ENCODE results near the gene DDIT4L. TPM values are rescaled to one million over a fixed set of nuclear protein-coding genes. Genes with fewer than 3 reads are reported as not detected.

Gene DDIT4L
- total and polyA plus RNA-seq, 2 donors (not counting 1 experiment from before 2014, with no cell fraction given) = not detected

- no peak overlapping the region for H3K9ac ChIP-seq (ENCODE audit: low read length)
- Mint-ChIP-seq H3K4me3 (no peak overlapping the region), H3K27me3 (no peaks in the 10 kb centered on the region), H3K4me1 (peaks cover 32% of the 10 kb centered on the region), H3K9me3 (ENCODE audit: insufficient read depth) (peaks cover 2% of the 10 kb centered on the region), H3K27ac (no peak overlapping the region)
- DNase-seq (no peak), ATAC-seq (ENCODE audit: low read depth) (no peak)
- no peak overlapping the region for H3K4me2 ChIP-seq (replicated peaks; ENCODE audit: low read depth, low read length, poor library complexity, severe bottlenecking)
- no peak overlapping the region for H2AFZ ChIP-seq (ENCODE audit: insufficient read depth, low read depth, low read length, poor library complexity, severe bottlenecking)
- H4K20me1 ChIP-seq (ENCODE audit: control insufficient read depth, insufficient read depth, low read length, poor library complexity, severe bottlenecking) = no peaks in the 10 kb centered on the region
- POLR2A ChIA-PET = no interaction called here
- H3K4me1 ChIP-seq (ENCODE audit: control insufficient read depth in 2 of 2, insufficient read depth in 2 of 2, low read length in 2 of 2) = peaks cover 5% of the 10 kb centered on the region in 2 donors
- TF ChIP-seq, protein P1, sequence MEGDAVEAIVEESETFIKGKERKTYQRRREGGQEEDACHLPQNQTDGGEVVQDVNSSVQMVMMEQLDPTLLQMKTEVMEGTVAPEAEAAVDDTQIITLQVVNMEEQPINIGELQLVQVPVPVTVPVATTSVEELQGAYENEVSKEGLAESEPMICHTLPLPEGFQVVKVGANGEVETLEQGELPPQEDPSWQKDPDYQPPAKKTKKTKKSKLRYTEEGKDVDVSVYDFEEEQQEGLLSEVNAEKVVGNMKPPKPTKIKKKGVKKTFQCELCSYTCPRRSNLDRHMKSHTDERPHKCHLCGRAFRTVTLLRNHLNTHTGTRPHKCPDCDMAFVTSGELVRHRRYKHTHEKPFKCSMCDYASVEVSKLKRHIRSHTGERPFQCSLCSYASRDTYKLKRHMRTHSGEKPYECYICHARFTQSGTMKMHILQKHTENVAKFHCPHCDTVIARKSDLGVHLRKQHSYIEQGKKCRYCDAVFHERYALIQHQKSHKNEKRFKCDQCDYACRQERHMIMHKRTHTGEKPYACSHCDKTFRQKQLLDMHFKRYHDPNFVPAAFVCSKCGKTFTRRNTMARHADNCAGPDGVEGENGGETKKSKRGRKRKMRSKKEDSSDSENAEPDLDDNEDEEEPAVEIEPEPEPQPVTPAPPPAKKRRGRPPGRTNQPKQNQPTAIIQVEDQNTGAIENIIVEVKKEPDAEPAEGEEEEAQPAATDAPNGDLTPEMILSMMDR (IDR thresholded peaks at IDR 0.05) = no peak
- no peak for TF ChIP-seq EZH2 (IDR thresholded peaks at IDR 0.05; ENCODE audit: borderline replicate concordance, insufficient read depth, low read depth, low read length, poor library complexity, severe bottlenecking)
- intact Hi-C loops (cut with micrococcal nuclease) = no loop called here
- WGBS (ENCODE audit: insufficient coverage) = no CpG with 5 or more reads among the region's 1 CpG
- no peaks in the 10 kb centered on the region for H3K27me3 ChIP-seq (replicated peaks in 1 of 4; ENCODE audit: control extremely low read depth in 1 of 4, control insufficient read depth in 3 of 4, insufficient read depth in 4 of 4, low read length in 3 of 4)
- no peaks in the 10 kb centered on the region for H3K36me3 ChIP-seq (replicated peaks in 1 of 2; ENCODE audit: control extremely low read depth in 1 of 2, control insufficient read depth in 1 of 2, extremely low read depth in 1 of 2, insufficient read depth in 2 of 2, low read length in 1 of 2)
- CTCF ChIA-PET = no interaction called here
- H3K9me3 ChIP-seq (ENCODE audit: control extremely low read depth in 1 of 3, control insufficient read depth in 2 of 3, insufficient read depth in 1 of 3, low read length in 2 of 3) = peaks cover 0 to 20% (median 8%) of the 10 kb centered on the region in 3 donors
- no peak overlapping the region for H3K27ac ChIP-seq (ENCODE audit: low read length in 2 of 2)
- no peaks in the 10 kb centered on the region for H3K79me2 ChIP-seq (ENCODE audit: control insufficient read depth, insufficient read depth, low read length)
- no peak overlapping the region for H3K4me3 ChIP-seq (ENCODE audit: control extremely low read depth in 1 of 5, extremely low read depth in 1 of 5, insufficient read depth in 1 of 5, low read depth in 2 of 5, low read length in 4 of 5)
Measured at GRCh38 chr4:100165809-100166208, 24.5 kb downstream of the DDIT4L start.

DNA sequence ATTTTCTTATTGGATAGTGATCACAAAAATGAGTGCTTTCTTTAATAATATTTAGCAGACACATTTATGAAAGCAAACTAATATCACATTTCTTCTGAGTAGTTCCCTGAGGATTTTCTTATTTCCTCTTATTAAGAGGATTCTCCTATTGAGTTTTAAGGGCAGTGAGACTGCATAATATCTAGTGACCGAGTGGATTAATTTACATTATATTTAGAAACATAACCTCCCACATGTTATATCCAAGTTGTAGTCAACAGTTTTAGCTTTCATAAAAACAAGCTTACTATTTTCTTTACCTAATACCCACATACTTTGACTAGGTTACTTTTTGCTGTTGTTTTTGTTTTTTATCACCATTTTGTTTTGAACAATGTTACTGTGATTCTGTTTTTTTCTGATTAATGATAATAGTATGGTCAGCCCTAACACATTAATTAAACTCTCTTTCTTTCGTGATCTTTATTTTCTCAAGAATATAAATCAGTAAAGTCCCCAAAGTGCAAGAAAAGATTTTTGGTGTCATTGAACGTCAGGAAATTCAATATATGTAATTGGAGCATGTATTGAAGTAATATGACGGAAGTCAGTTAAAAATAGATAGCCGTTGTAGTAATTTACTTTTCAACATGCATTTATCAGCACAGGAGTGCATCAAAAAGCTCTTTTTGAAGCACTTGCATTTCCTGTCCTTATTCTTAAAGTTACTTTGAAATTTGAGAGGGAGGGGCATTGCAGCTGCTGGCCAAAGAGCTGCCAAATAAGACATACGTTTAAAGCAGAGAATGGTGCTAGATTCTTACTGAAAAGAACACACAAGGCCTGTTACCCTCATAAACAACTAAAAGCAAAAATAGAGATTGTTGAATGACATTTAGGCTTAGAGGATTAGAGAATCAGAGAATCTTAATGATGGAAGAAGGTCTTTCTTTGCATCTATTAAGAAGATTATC, 25.2 kb downstream of the DDIT4L start:
- Histone ChIP-seq H3K9me3 (ENCODE audit: control extremely low read depth in 1 of 3, control insufficient read depth in 2 of 3, insufficient read depth in 1 of 3, low read length in 2 of 3) (peaks cover 0 to 21% (median 8%) of the 10 kb centered on the region in 3 donors), H3K4me2 (replicated peaks; ENCODE audit: low read depth, low read length, poor library complexity, severe bottlenecking) (no peak overlapping the region), H3K9ac (ENCODE audit: low read length) (no peak overlapping the region), H2AFZ (ENCODE audit: insufficient read depth, low read depth, low read length, poor library complexity, severe bottlenecking) (no peak overlapping the region), H3K4me3 (ENCODE audit: control extremely low read depth in 1 of 5, extremely low read depth in 1 of 5, insufficient read depth in 1 of 5, low read depth in 2 of 5, low read length in 4 of 5) (no peak overlapping the region), H3K27me3 (replicated peaks in 1 of 4; ENCODE audit: control extremely low read depth in 1 of 4, control insufficient read depth in 3 of 4, insufficient read depth in 4 of 4, low read length in 3 of 4) (no peaks in the 10 kb centered on the region), H3K4me1 (ENCODE audit: control insufficient read depth in 2 of 2, insufficient read depth in 2 of 2, low read length in 2 of 2) (peaks cover 5% of the 10 kb centered on the region in 2 donors), H3K27ac (ENCODE audit: low read length in 2 of 2) (no peak overlapping the region), H3K79me2 (ENCODE audit: control insufficient read depth, insufficient read depth, low read length) (no peaks in the 10 kb centered on the region), H3K36me3 (replicated peaks in 1 of 2; ENCODE audit: control extremely low read depth in 1 of 2, control insufficient read depth in 1 of 2, extremely low read depth in 1 of 2, insufficient read depth in 2 of 2, low read length in 1 of 2) (no peaks in the 10 kb centered on the region), H4K20me1 (ENCODE audit: control insufficient read depth, insufficient read depth, low read length, poor library complexity, severe bottlenecking) (no peaks in the 10 kb centered on the region)
- peaks cover 32% of the 10 kb centered on the region for H3K4me1 Mint-ChIP-seq
- no peak for ATAC-seq (ENCODE audit: low read depth)
- TF ChIP-seq, protein P1 (IDR thresholded peaks at IDR 0.05) = no peak
- TF ChIP-seq EZH2 (IDR thresholded peaks at IDR 0.05; ENCODE audit: borderline replicate concordance, insufficient read depth, low read depth, low read length, poor library complexity, severe bottlenecking) = no peak
- no peak overlapping the region for H3K4me3 Mint-ChIP-seq
- peaks cover 2% of the 10 kb centered on the region for H3K9me3 Mint-ChIP-seq (ENCODE audit: insufficient read depth)
- no peaks in the 10 kb centered on the region for H3K27me3 Mint-ChIP-seq
- POLR2A ChIA-PET = no interaction called here
- no peak for DNase-seq
- intact Hi-C loops (cut with micrococcal nuclease) = no loop called here
- H3K27ac Mint-ChIP-seq = no peak overlapping the region
- WGBS (ENCODE audit: insufficient coverage) = no CpG with 5 or more reads among the region's 6 CpGs
- CTCF ChIA-PET = no interaction called here

All from B cell (primary cell).